Choroid plexus epithelial cell (primary cell): ENCODE measurements around the gene SNX9.

Experiments
- DNase-seq: peaks from one replicate; pipeline ENCODE4 v3.0.0-alpha.2; 2010; ENCODE audit warnings: low read depth
- H3K4me3 ChIP-seq: 2 replicates; pipeline ENCODE4 v1.5.1; 2011; ENCODE audit warnings: low read depth, mild to moderate bottlenecking, control low read depth, low read length, moderate library complexity
- TF ChIP-seq, protein P1 (sequence below): conservative IDR thresholded peaks from 2 replicates; pipeline ENCODE4 v1.5.1; 2011; ENCODE audit warnings: low read depth, mild to moderate bottlenecking, control low read depth, inconsistent platforms, low read length, moderate library complexity

The SNX9 gene

DNA sequence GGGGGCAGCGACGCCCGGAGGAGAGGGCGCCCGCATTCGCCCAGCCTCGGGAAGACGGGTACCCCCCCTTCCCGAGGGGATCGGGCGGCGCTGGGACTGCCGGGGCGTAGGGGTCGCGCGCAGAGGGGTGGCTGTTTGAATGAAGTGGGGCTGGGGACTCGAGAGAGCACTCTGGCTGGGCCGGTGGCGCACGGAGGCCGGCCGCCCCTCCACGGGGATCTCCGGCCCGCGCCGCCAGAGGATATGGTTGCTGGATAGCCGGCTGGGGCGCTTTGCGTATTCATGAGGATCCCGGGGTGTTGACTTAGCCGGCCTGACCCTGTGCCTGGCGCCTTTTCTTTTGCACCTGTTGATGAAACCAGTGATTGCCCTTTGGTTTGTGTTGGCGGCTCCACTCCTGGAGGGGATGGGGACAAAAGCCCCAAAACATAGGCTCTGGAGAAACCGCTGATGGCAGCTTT, 159.1 kb downstream of the SNX9 start:
- peak; percentile 46 for DNase-seq
- TF ChIP-seq, protein P1, sequence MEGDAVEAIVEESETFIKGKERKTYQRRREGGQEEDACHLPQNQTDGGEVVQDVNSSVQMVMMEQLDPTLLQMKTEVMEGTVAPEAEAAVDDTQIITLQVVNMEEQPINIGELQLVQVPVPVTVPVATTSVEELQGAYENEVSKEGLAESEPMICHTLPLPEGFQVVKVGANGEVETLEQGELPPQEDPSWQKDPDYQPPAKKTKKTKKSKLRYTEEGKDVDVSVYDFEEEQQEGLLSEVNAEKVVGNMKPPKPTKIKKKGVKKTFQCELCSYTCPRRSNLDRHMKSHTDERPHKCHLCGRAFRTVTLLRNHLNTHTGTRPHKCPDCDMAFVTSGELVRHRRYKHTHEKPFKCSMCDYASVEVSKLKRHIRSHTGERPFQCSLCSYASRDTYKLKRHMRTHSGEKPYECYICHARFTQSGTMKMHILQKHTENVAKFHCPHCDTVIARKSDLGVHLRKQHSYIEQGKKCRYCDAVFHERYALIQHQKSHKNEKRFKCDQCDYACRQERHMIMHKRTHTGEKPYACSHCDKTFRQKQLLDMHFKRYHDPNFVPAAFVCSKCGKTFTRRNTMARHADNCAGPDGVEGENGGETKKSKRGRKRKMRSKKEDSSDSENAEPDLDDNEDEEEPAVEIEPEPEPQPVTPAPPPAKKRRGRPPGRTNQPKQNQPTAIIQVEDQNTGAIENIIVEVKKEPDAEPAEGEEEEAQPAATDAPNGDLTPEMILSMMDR = no peak
- H3K4me3 ChIP-seq = peak overlapping the region; percentile 82

DNA sequence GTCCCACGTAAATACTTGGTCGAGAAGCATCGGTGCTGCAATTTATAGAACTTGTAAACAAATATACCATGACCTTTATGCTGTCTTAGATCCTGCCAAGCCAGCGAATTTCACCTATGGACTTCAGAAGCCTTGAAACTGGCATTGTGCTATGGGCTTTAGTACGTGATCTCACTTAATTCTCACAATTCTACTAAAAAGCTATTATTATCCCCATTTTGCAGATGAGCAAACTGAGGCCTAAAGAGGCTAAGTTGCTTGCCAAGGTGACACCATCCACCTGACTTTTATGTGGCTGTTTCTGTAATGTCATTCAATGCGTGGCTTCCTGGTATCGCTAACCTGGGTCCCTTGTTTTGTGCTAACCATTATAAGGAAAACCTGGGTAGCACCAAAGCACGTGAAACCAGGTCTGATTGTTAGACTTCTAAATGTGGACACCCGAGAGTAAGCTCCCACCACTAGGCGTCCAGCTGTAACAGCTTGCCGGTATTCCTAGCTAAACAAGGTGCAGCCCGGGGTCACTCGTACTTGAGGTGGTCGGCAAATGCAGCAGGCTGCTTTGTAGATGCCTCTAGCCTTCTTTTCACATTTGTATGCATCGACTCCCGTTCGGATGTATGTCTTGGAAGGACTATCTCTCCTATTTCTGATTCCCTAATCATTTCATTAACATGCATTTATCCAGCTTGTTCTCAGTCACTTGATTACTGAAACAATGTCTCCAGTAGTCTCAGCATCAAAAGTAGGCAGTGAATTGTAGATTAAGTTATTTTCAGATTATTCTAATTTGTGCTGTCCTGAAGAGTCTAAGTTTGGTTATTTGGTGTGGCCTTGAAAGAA, 159.7 kb downstream of the SNX9 start:
- TF ChIP-seq, protein P1 = peak; percentile 75
- peak overlapping the region; percentile 82 for H3K4me3 ChIP-seq
- peak; percentile 70 for DNase-seq

DNA sequence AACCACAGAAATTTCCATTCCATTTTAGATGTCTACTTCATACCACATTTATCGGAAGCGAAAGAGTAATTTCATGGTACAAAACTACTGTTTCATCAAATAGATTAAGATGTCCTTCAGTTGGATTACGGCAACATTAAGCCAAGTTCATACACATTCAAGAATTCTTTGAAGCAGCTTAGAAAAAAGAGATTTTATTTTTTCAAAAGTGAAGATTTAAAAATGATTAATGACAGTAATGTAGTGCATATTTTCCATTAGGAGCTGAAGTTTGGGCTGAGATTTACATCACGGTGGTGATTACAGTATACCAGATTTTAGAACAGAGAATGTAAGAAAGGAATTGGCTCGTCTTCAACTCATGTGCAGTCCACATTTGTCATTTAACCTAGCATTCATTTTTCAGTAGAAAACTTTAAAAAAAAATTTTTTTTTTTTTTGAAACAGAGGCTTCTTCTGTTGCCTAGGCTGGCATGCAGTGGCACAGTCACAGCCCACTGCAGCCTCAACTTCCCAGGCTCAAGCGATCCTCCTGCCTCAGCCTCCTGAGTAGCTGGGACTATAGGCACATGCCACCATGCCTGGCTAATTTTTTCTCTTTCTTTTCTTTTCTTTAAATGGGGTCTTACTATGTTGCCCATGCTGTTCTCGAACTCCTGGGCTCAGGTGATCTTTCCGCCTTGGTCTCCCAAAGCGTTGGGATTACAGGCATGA, 160.5 kb downstream of the SNX9 start:
- TF ChIP-seq, protein P1 = no peak
- peak overlapping the region; percentile 82 for H3K4me3 ChIP-seq
- DNase-seq = no peak

DNA sequence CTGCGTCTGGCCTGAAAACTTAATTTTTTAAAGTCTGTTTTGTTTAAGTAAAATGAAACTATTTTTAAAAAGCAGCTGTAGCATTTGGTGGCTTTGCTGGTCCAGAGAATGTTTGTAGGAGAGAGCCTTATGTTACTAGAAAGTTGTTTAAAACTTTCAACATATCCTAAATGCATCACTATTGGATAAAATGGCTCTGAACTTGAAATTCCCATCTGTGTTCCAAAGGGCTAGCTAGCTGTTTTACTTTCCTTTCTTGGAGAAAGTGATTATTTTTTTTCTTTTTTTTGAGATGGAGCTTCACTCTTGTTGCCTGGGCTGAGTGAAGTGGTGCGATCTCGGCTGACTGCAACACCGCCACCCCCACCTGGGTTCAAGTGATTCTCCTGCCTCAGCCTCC, 161.1 kb downstream of the SNX9 start:
- TF ChIP-seq, protein P1 = no peak
- no peak for DNase-seq
- no peak overlapping the region for H3K4me3 ChIP-seq

DNA sequence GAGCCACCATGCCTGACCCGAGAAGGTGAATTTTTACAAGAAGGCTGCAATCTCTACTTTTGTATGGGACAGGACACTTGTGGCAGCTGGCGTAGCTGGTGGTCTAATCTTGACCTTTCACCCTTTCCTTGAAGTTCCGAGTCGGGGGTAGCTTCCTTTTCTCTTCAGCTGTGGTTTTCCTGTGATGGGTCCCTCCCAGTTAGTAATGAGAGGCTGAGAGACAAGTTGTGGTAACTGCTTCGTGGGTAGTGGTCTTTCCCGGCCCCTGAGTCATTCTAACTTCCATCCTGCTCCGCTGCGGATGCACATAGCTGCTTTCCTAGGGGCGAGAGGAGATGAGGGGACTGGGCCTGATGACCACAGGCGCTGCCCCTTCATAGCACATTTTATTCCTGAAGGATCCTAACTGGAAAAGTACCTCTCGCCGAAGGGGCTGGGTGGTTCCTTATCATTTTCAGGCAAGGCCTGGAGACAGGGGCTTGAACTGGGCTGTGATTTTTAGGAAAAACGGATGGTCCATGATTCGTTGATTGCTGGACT, 161.7 kb downstream of the SNX9 start:
- no peak overlapping the region for H3K4me3 ChIP-seq
- TF ChIP-seq, protein P1 = no peak
- DNase-seq = no peak

DNA sequence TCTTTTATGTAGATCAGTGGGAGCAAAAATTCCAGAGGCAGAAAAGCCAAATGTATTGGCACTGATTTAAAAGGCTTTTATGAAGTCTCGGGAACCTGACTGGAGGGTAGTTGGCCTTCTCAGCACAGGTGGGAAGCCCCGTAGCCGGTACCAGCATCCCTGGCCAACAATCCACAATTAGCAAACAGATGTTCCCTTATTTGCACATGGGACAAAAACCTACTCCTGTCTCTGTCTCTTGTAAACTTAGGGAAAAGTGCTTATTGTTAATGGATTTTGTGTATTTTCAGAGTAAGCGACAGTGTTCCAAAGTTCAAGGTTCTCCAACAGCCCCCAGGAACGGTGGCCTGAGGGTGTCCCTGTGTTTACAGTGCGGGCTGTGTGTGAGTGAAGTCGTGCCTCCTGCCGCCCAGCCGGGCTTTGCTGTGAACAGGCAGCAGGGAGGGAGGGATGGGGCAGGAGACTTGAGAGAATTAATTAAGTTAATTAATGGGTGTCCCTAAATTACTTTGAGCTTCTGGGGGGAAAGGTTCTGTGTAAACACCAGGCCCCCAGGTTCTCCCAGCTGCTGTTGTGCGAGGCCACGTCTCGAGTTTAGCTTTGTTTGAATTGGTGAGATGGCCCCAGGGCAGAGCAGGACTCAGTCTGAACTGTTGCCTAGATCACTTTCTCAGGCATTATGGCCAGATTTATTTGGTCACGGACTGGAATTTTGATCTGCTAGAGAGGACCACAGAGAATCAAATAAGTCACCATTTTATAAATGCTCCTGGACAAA, 162.5 kb downstream of the SNX9 start:
- H3K4me3 ChIP-seq = peak overlapping the region; percentile 17
- DNase-seq = peak; percentile 36
- TF ChIP-seq, protein P1 = no peak
